Astrocyte (in vitro differentiated cells and primary cell): ENCODE results near the gene PPP2R2B.

Source experiments
- CTCF ChIP-seq: IDR thresholded peaks from 2 replicates; pipeline ENCODE4 v1.5.1; 2011; ENCODE audit warnings: low read depth, mild to moderate bottlenecking, inconsistent platforms, low read length, moderate library complexity; ENCODE audit not compliant: insufficient read depth
- EZH2 ChIP-seq: IDR thresholded peaks from 2 replicates; pipeline ENCODE4 v1.6.1; 2012; ENCODE audit warnings: mild to moderate bottlenecking, low read length, inconsistent platforms; ENCODE audit not compliant: insufficient read depth

DNA sequence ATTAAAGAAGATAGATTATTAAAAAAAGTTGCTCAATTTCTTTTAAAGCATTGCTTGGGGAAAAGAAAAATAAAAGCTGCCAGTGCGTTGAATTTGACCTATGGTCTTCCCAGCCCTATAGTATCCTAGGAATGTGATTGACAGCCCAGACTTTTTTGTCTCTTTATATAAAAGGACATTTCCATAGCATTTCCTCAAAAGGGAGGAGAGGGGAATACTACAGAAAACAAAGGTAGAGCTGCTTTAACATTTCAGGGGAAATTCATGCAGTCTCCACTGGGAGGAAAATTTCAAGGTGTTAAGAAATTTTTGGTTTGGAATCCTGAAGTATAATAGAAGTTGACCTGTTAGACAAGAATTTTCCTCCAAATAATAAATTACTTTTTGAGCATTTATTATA lies 344.7 kb downstream of the PPP2R2B start:
- no peak for TF ChIP-seq CTCF
- no peak for TF ChIP-seq EZH2
